Stimulated activated effector memory CD8-positive, alpha-beta T cell treated with anti-CD3 and anti-CD28 coated beads, Interleukin-12 subunit alpha, Interleukin-12 subunit beta, amount 100 ng/mL, for 72 hours (primary cell): ENCODE results near the gene RAG1.

ENCODE experiments used
- ATAC-seq: fragments of 150-1000 bp; cut with Tn5 transposase; 2 replicates; pipeline ENCODE4 v1.10.0; 2021
- DNase-seq, 2 donors: peaks; one replicate each; pipeline ENCODE4 v3.0.0; 2021 to 2022; ENCODE audit warnings: low spot score in 2 of 2
- H3K27ac Mint-ChIP-seq: one replicate; pipeline ENCODE4 v1.8.0; 2022; ENCODE audit warnings: mild to moderate bottlenecking, mixed read lengths
- H3K36me3 Mint-ChIP-seq: one replicate; pipeline ENCODE4 v1.8.0; 2022; ENCODE audit warnings: mild to moderate bottlenecking, mixed read lengths
- H3K4me1 Mint-ChIP-seq: one replicate; pipeline ENCODE4 v1.8.0; 2022; ENCODE audit warnings: mixed read lengths
- H3K4me3 Mint-ChIP-seq: one replicate; pipeline ENCODE4 v1.8.0; 2022; ENCODE audit warnings: mild to moderate bottlenecking, mixed read lengths
- H3K9me3 Mint-ChIP-seq: one replicate; pipeline ENCODE4 v1.8.0; 2022; ENCODE audit warnings: mixed read lengths

Gene RAG1

DNA sequence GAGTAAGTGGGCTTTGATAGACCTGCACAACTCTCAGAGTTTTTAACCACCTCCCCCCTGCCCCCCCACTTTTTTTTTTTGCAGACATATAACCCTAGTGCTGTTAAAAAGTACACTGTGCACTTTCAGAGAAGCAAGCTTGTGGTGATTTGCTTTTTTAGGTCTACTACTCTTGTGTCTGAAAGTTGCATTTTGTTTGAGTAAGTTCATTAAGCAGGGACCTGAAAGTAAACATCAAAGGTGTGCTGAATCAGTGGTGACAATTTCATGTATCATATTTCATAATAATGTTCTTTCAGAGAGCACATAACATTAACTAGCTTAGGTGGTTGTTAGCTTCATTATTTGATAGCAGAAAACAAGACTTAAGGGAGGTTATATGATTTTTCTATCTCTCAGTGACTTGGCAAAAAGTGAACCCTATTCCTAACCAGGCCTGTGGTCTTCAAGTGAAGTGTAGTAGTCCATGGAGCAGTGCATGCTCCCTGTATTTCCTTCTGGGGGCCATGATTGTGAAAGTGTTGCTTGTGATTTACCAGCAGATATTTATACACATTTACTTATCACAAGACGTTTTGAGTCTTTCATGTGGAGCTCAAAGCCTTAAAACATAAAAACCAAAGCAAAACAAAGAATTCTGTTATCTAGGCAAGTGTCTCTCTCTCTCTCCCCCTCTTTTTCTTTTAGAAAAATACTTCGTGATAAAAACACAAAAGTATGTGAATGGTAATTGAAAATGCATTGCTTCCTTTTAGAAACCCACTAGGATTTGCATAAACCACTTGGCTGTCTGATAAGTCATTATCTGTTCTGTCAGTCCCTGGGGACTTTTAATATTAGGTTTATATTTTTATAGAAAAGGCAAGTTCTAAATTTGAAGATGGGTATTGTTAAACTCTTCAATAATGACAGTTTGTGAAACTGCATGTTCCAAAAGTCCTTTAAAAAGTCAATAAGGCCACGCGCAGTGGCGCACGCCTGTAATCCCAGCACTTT is 37.7 kb downstream of the RAG1 start:
- no peaks in the 10 kb centered on the region for H3K9me3 Mint-ChIP-seq
- no peaks in the 10 kb centered on the region for H3K4me1 Mint-ChIP-seq
- H3K27ac Mint-ChIP-seq: no peak overlapping the region
- DNase-seq (no peak), ATAC-seq (no peak)
- H3K4me3 Mint-ChIP-seq: no peak overlapping the region
- no peaks in the 10 kb centered on the region for H3K36me3 Mint-ChIP-seq

GRCh38 chr11:36608491-36609199 is 40.8 kb downstream of the RAG1 start:
- ATAC-seq (peak; percentile 44), DNase-seq (no peak)
- Mint-ChIP-seq H3K36me3 (no peaks in the 10 kb centered on the region), H3K4me3 (no peak overlapping the region), H3K4me1 (no peaks in the 10 kb centered on the region), H3K9me3 (no peaks in the 10 kb centered on the region), H3K27ac (no peak overlapping the region)

- no peak for DNase-seq
- ATAC-seq: no peak
- no peaks in the 10 kb centered on the region for H3K9me3 Mint-ChIP-seq
- H3K4me3 Mint-ChIP-seq: no peak overlapping the region
- no peak overlapping the region for H3K27ac Mint-ChIP-seq
- no peaks in the 10 kb centered on the region for H3K36me3 Mint-ChIP-seq
- no peaks in the 10 kb centered on the region for H3K4me1 Mint-ChIP-seq
These were observed 41.6 kb downstream of the RAG1 start for GRCh38 chr11:36609383-36609782.

DNA sequence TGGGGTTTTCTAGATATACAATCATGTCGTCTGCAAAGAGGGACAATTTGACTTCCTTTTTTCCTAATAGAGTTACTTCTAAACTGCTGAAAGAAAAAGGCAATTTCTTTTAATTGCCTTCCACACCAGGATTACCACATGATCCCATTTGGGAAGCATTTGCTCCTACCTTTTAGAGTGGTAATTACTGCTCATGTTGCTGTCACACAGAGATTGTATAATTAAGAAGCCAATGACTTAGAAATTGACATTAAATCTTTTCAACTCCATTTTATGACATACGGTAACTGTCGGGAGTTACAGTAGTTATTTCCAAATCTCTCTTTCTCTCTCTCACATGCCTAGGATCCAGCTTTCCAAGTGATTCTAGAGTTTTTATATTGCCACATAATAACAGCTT is 48.0 kb downstream of the RAG1 start:
- ATAC-seq (no peak), DNase-seq (no peak)
- Mint-ChIP-seq H3K27ac (no peak overlapping the region), H3K36me3 (no peaks in the 10 kb centered on the region), H3K4me3 (no peak overlapping the region), H3K4me1 (peaks cover 7% of the 10 kb centered on the region), H3K9me3 (no peaks in the 10 kb centered on the region)

DNA sequence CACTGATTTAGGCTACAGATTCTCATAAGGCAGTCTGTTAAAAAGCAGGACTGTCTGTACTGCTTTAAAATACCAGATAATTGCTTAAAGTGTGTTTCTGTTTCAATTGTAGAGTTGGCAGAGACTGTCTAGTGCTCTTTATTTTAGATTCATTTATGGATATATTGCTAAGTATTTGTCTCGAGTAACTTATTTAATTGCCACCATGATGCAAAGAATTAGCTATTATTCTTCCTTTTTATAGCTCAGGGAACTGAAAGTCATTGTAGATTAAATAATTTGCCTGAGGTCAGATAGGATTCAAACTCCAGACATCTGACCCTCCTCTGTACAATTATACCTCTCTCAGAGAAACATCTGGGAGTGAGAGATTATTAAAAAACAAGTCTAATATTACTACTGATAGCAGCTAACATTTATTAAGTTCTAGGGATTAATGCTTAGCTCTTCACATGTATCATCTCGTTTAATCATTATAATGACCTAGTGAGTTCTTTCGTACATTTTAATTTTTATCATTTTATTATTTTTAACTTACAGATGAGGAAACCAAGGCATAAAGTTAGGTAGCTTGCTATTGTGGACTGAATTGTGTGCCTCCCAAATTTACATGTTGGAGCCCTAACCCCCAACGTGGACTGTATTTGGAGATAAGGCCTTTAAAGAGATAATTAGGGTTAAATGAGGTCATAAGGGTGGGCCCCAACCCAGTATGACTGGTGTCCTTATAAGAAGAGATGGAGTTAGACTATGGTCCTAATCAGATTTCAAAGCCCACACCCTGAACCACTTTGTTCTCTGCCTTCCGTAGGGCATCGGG is 49.9 kb downstream of the RAG1 start:
- no peak overlapping the region for H3K27ac Mint-ChIP-seq
- ATAC-seq (no peak), DNase-seq (no peak)
- H3K4me1 Mint-ChIP-seq: peaks cover 7% of the 10 kb centered on the region
- H3K9me3 Mint-ChIP-seq: no peaks in the 10 kb centered on the region
- H3K36me3 Mint-ChIP-seq: no peaks in the 10 kb centered on the region
- H3K4me3 Mint-ChIP-seq: no peak overlapping the region

DNA sequence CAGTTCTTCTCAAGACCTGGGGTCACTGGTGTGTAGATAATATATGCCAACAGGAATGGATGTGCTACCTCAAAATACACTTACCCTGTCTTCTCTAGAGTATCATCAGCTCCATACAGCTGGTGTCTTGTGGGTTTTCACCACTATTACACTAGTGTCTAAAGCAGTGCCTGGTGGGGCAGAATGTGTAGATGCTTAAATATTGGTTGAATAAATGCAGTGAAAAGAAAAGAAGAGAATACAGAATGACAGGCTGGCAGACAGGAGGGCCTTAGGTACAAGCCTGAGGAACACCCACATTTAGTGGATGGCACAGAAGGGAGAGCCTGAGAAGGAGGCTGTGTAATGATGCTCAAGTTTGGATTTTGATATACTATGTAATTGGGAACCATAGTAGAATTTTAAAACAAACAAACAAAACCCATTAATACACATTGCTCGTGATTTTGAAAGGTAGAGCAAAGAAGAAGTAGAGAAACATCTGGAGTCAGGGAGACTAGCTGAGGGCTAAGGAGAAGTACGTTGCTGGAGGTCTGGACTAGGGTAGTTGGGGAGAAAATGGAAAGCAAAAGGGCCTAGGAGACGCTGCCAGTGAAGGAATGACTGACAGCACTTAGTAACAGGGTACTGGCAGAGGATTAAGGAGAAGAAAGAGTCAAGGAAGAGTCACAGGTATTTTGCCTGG is 50.7 kb downstream of the RAG1 start:
- no peak overlapping the region for H3K4me3 Mint-ChIP-seq
- H3K9me3 Mint-ChIP-seq: no peaks in the 10 kb centered on the region
- no peaks in the 10 kb centered on the region for H3K36me3 Mint-ChIP-seq
- no peak overlapping the region for H3K27ac Mint-ChIP-seq
- peaks cover 7% of the 10 kb centered on the region for H3K4me1 Mint-ChIP-seq
- ATAC-seq: no peak
- no peak for DNase-seq

DNA sequence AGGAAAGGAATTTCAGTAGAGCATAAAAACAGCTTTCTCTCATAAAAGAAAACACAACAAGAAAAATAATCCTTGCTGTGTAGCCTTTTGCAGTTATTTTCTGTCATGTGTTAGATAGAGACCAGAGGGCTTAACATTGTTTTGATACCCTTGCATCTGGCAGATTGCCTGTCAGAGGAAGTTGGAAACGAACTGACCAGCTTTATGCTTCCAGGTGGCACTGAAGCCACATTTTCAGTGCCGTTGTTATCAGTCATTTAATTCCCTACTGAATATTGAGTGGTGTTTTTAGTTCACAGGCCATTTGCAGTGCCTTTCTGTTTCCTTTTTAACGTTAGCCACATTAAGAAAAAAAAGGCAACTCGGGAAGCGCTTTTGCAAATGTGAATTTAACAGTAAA is 51.7 kb downstream of the RAG1 start:
- no peak overlapping the region for H3K4me3 Mint-ChIP-seq
- ATAC-seq: no peak
- H3K9me3 Mint-ChIP-seq: no peaks in the 10 kb centered on the region
- H3K27ac Mint-ChIP-seq: no peak overlapping the region
- H3K36me3 Mint-ChIP-seq: no peaks in the 10 kb centered on the region
- DNase-seq: no peak
- peaks cover 7% of the 10 kb centered on the region for H3K4me1 Mint-ChIP-seq

DNA sequence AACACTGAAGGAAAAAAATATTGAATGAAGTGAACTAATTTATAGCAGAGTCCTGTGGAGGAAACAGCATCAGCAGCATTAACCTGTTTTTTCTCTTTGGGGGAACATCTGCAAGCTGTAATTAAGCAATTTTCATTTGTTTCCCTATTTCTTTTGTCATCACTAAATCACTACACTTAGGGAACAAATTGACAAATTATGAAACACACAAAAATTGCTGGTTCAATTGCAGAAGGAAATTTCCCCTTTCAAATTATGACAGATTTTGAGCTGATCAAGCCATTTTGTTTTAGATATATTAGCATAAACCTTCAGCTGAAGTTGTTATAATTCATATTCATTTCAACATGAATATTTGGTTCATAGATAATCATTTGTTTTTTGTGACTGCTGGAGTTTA is 52.4 kb downstream of the RAG1 start:
- Mint-ChIP-seq H3K4me3 (no peak overlapping the region), H3K27ac (no peak overlapping the region), H3K4me1 (peaks cover 7% of the 10 kb centered on the region), H3K36me3 (no peaks in the 10 kb centered on the region), H3K9me3 (no peaks in the 10 kb centered on the region)
- DNase-seq (no peak), ATAC-seq (no peak)

- Mint-ChIP-seq H3K27ac (no peak overlapping the region), H3K4me3 (no peak overlapping the region), H3K4me1 (peaks cover 7% of the 10 kb centered on the region), H3K36me3 (no peaks in the 10 kb centered on the region), H3K9me3 (no peaks in the 10 kb centered on the region)
- DNase-seq (no peak), ATAC-seq (peak; percentile 52)
These were observed 54.8 kb downstream of the RAG1 start for GRCh38 chr11:36622431-36623136.

DNA sequence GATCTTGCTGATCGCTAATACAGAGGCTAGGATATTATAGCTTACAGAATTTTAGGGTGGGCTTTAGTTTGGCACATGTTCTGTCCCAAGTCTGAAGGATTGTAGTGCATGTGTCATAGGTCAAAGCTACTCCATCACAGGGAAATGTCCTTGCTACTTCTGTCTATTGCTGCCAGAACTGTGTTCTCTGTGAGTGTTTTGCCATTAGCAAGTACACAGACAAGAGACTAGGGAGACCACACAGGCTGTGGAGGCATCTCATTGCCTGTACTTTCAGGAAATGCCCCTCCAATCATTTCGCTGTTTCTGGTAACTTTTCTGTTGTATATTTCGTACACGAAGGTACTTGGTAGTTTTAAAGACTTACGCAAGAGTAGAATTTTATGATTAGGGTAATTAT is 55.7 kb downstream of the RAG1 start:
- H3K4me1 Mint-ChIP-seq: peaks cover 5% of the 10 kb centered on the region
- H3K36me3 Mint-ChIP-seq: no peaks in the 10 kb centered on the region
- H3K9me3 Mint-ChIP-seq: no peaks in the 10 kb centered on the region
- ATAC-seq: no peak
- no peak for DNase-seq
- H3K27ac Mint-ChIP-seq: no peak overlapping the region
- no peak overlapping the region for H3K4me3 Mint-ChIP-seq

DNA sequence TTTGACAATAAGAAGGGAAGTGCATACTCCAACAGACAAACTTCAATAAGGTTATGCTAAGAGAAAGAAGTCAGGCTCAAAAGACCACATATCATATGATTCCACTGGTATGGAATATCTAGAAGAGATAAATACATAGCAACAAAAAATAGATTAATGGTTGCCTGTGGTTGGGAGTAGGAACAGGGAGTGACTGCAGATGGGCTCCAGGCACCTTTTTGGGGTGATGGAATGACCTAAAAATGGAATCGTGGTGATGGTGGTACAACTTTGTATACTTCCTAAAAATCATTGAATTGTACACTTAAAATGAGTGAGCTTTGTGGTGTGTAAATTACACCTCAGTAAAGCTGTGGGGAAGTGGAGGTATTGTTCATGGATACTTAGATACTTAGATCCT is 59.2 kb downstream of the RAG1 start:
- no peak for ATAC-seq
- Mint-ChIP-seq H3K36me3 (no peaks in the 10 kb centered on the region), H3K4me1 (peaks cover 5% of the 10 kb centered on the region), H3K9me3 (no peaks in the 10 kb centered on the region), H3K4me3 (no peak overlapping the region), H3K27ac (no peak overlapping the region)
- DNase-seq: no peak

- no peak for DNase-seq
- Mint-ChIP-seq H3K36me3 (no peaks in the 10 kb centered on the region), H3K27ac (no peak overlapping the region), H3K4me1 (peaks cover 6% of the 10 kb centered on the region), H3K4me3 (no peak overlapping the region), H3K9me3 (no peaks in the 10 kb centered on the region)
- no peak for ATAC-seq
These were observed 59.7 kb downstream of the RAG1 start for GRCh38 chr11:36627471-36627870.

GRCh38 chr11:36628141-36628540 is 60.3 kb downstream of the RAG1 start:
- H3K36me3 Mint-ChIP-seq: no peaks in the 10 kb centered on the region
- H3K27ac Mint-ChIP-seq: no peak overlapping the region
- DNase-seq (no peak), ATAC-seq (no peak)
- no peak overlapping the region for H3K4me3 Mint-ChIP-seq
- H3K9me3 Mint-ChIP-seq: no peaks in the 10 kb centered on the region
- peaks cover 6% of the 10 kb centered on the region for H3K4me1 Mint-ChIP-seq

- DNase-seq (no peak), ATAC-seq (no peak)
- Mint-ChIP-seq H3K27ac (no peak overlapping the region), H3K36me3 (no peaks in the 10 kb centered on the region), H3K4me1 (peaks cover 6% of the 10 kb centered on the region), H3K9me3 (no peaks in the 10 kb centered on the region), H3K4me3 (no peak overlapping the region)
These were observed 61.0 kb downstream of the RAG1 start for GRCh38 chr11:36628765-36629244.
